ENCODE results near the gene TPP2. TPM values are rescaled to one million over a fixed set of nuclear protein-coding genes. Genes with fewer than 3 reads are reported as not detected.

TPP2 gene
- total RNA-seq, 1 donor from 2014 or later = 84.6 TPM

DNA sequence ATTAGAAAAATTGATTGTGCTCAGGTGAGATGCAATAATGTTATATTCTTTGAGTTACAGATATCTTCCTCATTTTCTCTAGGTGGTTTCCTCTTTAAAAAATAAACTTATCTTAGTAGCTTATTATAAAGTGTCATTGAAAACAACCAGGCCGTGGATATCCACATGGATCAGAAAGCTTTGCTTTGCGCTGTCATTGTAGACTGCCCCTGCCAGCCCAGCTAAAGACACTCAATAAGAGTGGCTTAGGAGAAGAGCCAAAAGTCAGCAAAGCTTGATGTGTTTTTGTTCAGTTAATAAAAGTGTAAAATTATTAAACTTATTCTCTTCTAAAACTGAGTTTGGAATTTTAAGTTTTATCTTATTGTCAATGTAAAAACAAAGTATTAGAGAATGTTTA lies 34.4 kb downstream of the TPP2 start:
- peaks cover 1% of the 10 kb centered on the region for H3K27me3 Mint-ChIP-seq (ENCODE audit: unreplicated experiment)
- H3K4me1 Mint-ChIP-seq (ENCODE audit: low read depth, unreplicated experiment) = peaks cover 4% of the 10 kb centered on the region
- H3K9me3 Mint-ChIP-seq (ENCODE audit: unreplicated experiment) = peaks cover 2% of the 10 kb centered on the region
- DNase-seq = no peak
- no peak for TF ChIP-seq CTCF (IDR thresholded peaks at IDR 0.05; ENCODE audit: partially characterized antibody, unreplicated experiment)
- H3K4me3 Mint-ChIP-seq (ENCODE audit: unreplicated experiment) = no peak overlapping the region
- no peak overlapping the region for H3K27ac Mint-ChIP-seq (ENCODE audit: unreplicated experiment)
- H3K36me3 Mint-ChIP-seq (ENCODE audit: unreplicated experiment) = no peaks in the 10 kb centered on the region

GRCh38 chr13:102638741-102639140 lies 42.0 kb downstream of the TPP2 start:
- no peak for DNase-seq
- no peak for TF ChIP-seq CTCF (IDR thresholded peaks at IDR 0.05; ENCODE audit: partially characterized antibody, unreplicated experiment)
- no peak overlapping the region for H3K4me3 Mint-ChIP-seq (ENCODE audit: unreplicated experiment)
- H3K27ac Mint-ChIP-seq (ENCODE audit: unreplicated experiment) = no peak overlapping the region
- H3K4me1 Mint-ChIP-seq (ENCODE audit: low read depth, unreplicated experiment) = peaks cover 5% of the 10 kb centered on the region
- H3K36me3 Mint-ChIP-seq (ENCODE audit: unreplicated experiment) = no peaks in the 10 kb centered on the region
- peaks cover 2% of the 10 kb centered on the region for H3K9me3 Mint-ChIP-seq (ENCODE audit: unreplicated experiment)
- no peaks in the 10 kb centered on the region for H3K27me3 Mint-ChIP-seq (ENCODE audit: unreplicated experiment)

DNA sequence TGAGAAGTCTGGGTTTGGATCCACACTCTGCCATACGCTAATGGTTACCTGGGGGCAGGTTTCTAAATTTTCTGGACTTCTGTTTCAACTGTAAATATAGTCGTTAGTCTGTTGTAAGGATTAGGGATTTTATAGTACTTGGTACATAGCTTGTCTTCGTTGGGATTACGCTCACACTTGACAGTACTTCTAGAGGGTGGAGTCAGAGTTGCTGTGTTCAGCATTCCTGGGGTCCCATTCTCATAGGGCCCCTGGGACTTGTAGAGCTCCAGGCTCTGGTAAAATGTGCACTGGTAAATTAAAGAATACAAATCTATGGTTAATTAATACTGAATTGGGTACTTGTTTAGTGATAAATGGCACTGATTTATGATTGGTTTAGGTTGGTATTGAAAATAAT lies 45.2 kb downstream of the TPP2 start:
- TF ChIP-seq CTCF (IDR thresholded peaks at IDR 0.05; ENCODE audit: partially characterized antibody, unreplicated experiment) = no peak
- Mint-ChIP-seq H3K4me3 (ENCODE audit: unreplicated experiment) (no peak overlapping the region), H3K27ac (ENCODE audit: unreplicated experiment) (no peak overlapping the region), H3K27me3 (ENCODE audit: unreplicated experiment) (no peaks in the 10 kb centered on the region), H3K4me1 (ENCODE audit: low read depth, unreplicated experiment) (peaks cover 17% of the 10 kb centered on the region), H3K36me3 (ENCODE audit: unreplicated experiment) (no peaks in the 10 kb centered on the region), H3K9me3 (ENCODE audit: unreplicated experiment) (peaks cover 2% of the 10 kb centered on the region)
- no peak for DNase-seq

DNA sequence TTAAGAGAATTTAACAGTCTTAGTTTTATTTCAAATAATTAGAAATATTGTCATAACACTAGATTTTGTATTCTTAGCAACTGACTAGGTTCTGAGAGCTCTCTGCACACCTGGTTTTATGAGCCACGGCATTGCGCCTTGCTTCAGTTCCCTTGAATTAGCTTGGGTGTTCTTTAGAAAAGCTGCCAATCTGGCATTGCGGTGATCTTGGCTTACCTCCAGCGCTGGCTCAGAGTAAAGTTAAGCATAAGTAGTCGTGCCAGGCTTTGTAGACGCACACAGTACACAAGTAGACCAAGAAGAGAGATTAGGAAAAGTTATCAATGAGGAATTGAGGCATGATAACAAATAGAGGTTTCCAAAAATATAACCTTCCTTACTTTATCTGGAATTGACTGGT lies 45.7 kb downstream of the TPP2 start:
- DNase-seq = no peak
- Mint-ChIP-seq H3K9me3 (ENCODE audit: unreplicated experiment) (peaks cover 2% of the 10 kb centered on the region), H3K4me3 (ENCODE audit: unreplicated experiment) (no peak overlapping the region), H3K4me1 (ENCODE audit: low read depth, unreplicated experiment) (peaks cover 19% of the 10 kb centered on the region), H3K36me3 (ENCODE audit: unreplicated experiment) (no peaks in the 10 kb centered on the region), H3K27ac (ENCODE audit: unreplicated experiment) (no peak overlapping the region), H3K27me3 (ENCODE audit: unreplicated experiment) (no peaks in the 10 kb centered on the region)
- no peak for TF ChIP-seq CTCF (IDR thresholded peaks at IDR 0.05; ENCODE audit: partially characterized antibody, unreplicated experiment)

DNA sequence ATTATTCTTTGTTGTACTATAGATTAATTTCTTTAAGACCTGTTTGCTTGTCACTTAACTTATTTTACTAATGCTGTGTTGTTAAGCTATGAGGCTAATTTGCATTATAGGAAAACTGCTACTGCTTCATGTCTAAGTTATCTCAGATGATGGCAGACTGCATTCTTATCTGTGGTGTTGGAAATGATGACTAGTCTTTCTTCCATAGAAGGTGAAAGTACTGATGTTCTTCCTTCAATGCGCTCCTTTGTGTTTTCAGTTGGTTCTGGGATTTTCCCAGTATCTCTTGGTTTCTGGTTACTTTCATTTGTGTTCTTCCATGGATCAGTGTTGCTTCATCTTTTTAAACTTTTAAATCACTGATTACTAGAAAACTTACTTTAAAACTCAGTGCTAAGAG lies 46.9 kb downstream of the TPP2 start:
- H3K36me3 Mint-ChIP-seq (ENCODE audit: unreplicated experiment) = no peaks in the 10 kb centered on the region
- peaks cover 2% of the 10 kb centered on the region for H3K9me3 Mint-ChIP-seq (ENCODE audit: unreplicated experiment)
- no peak overlapping the region for H3K4me3 Mint-ChIP-seq (ENCODE audit: unreplicated experiment)
- H3K27me3 Mint-ChIP-seq (ENCODE audit: unreplicated experiment) = no peaks in the 10 kb centered on the region
- peaks cover 22% of the 10 kb centered on the region for H3K4me1 Mint-ChIP-seq (ENCODE audit: low read depth, unreplicated experiment)
- no peak overlapping the region for H3K27ac Mint-ChIP-seq (ENCODE audit: unreplicated experiment)
- no peak for TF ChIP-seq CTCF (IDR thresholded peaks at IDR 0.05; ENCODE audit: partially characterized antibody, unreplicated experiment)
- DNase-seq = no peak
